Heart left ventricle (tissue), 13 donors: ENCODE data around the gene UGGT1.

Experiments used
- POLR2A ChIP-seq, 2 donors: fragments of 450-650 bp; IDR thresholded peaks; one replicate each; pipeline ENCODE4 v1.6.1; 2017; ENCODE audit warnings: antibody characterized with exemption in 2 of 2, mild to moderate bottlenecking in 2 of 2, moderate library complexity in 2 of 2
- TF ChIP-seq, protein P1 (sequence below), 12 donors: fragments of 200-600 bp; sonication (generic) in 4 of 12; IDR thresholded peaks; one replicate each; pipeline versions ENCODE4 v1.5.0 to v1.8.0; 2018 to 2022; ENCODE audit warnings: antibody characterized with exemption in 12 of 12, mild to moderate bottlenecking in 5 of 12
- donor health status: ischemic (EF 13 %, LVEDD 7.1; RV severe dilation, severe dysfunction).
- donor health status: DM: no; HTN: yes; CAD: no.
- donor health status: DM: no; HTN: no; CAD: no.
- donor health status: ischemic (EF 25% LVEDD 6.9; RV normal size, moderate dysfunction).
- donor health status: ischemic (EF 25% LVEDD 5.7; RV mildly dilated, moderate dysfunction).
- donor health status: ischemic (EF 35%, LVEDD 5.7; RV mildly dilated, moderate dysfunction).
- donor health status: nonischemic (EF 11% LVEDD 7.7; RV severe dilation, severe dysfunction).
- donor health status: DM: yes; HTN: yes; CAD: no.
- donor health status: PGD.
- donor health status: ischemic (EF 29% LVEDD 5.4; RV normal size, mild dysfunction).
- donor health status: nonischemic (EF 23%, LVEDD 6.1; RV moderate dilation, normal function).

DNA sequence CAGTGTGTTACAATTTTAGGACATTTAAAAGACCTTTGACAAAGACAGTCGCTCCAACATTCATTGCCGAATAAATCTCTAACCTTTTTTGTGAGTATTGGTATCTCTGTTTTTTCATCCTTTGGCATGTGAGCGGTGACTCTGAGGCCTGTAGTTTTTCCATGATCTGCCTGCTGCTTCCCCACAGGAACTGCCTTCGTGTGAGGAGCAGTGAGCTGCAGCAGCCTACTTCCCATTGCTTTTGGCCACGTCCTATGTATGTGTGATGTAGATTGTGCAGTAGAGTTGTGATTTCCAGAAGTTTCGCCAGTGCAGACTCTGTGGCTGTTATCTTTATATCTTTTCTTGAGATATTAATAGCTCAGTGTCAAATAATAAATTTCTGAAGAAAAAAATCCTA, 79.8 kb downstream of the UGGT1 start:
- TF ChIP-seq, protein P1, sequence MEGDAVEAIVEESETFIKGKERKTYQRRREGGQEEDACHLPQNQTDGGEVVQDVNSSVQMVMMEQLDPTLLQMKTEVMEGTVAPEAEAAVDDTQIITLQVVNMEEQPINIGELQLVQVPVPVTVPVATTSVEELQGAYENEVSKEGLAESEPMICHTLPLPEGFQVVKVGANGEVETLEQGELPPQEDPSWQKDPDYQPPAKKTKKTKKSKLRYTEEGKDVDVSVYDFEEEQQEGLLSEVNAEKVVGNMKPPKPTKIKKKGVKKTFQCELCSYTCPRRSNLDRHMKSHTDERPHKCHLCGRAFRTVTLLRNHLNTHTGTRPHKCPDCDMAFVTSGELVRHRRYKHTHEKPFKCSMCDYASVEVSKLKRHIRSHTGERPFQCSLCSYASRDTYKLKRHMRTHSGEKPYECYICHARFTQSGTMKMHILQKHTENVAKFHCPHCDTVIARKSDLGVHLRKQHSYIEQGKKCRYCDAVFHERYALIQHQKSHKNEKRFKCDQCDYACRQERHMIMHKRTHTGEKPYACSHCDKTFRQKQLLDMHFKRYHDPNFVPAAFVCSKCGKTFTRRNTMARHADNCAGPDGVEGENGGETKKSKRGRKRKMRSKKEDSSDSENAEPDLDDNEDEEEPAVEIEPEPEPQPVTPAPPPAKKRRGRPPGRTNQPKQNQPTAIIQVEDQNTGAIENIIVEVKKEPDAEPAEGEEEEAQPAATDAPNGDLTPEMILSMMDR (IDR thresholded peaks at IDR 0.05), result no peak
- no peak for TF ChIP-seq POLR2A (IDR thresholded peaks at IDR 0.05)
